IPS-NIHi7 (cell line): Measurements from ENCODE around the gene ACTR1A.
"Not testable (repeated sequence)": the region's sequence is repeated elsewhere in the genome, so short reads cannot be mapped to it uniquely, and the experiment has no call there.

Experiments used
- DNase-seq: peaks from one replicate; pipeline ENCODE4 v3.0.0; 2012; ENCODE audit warnings: mixed read lengths; ENCODE audit errors: extremely low spot score

Gene ACTR1A

GRCh38 chr10:102454662-102455487 is 47.6 kb downstream of the ACTR1A start:
- DNase-seq: not testable (repeated sequence)

GRCh38 chr10:102453502-102453901 is 49.0 kb downstream of the ACTR1A start:
- DNase-seq: no peak

- DNase-seq: no peak
Observed at GRCh38 chr10:102452672-102453340, 49.7 kb downstream of the ACTR1A start.

GRCh38 chr10:102451105-102451969 is 51.2 kb downstream of the ACTR1A start, which contains the start of gene C10orf95:
C10orf95 (minus strand) TSS chr10:102451543; CDS start chr10:102451093, 450 bp downstream.
- no peak for DNase-seq

GRCh38 chr10:102450374-102451104 is 52.0 kb downstream of the ACTR1A start:
- peak; percentile 65 for DNase-seq

GRCh38 chr10:102450124-102450373 is 52.5 kb downstream of the ACTR1A start:
- no peak for DNase-seq

- DNase-seq: peak; percentile 41
Observed at GRCh38 chr10:102449321-102450123, 53.0 kb downstream of the ACTR1A start.

GRCh38 chr10:102444851-102445250 is 57.7 kb downstream of the ACTR1A start:
- no peak for DNase-seq

- DNase-seq: no peak
Observed at GRCh38 chr10:102438374-102438773, 64.1 kb downstream of the ACTR1A start.

- no peak for DNase-seq
Observed at GRCh38 chr10:102437515-102437914, 65.0 kb downstream of the ACTR1A start.

- no peak for DNase-seq
Observed at GRCh38 chr10:102436312-102436711, 66.2 kb downstream of the ACTR1A start.

GRCh38 chr10:102435529-102436233 is 66.8 kb downstream of the ACTR1A start:
- DNase-seq: peak; percentile 66

GRCh38 chr10:102435133-102435497 is 67.4 kb downstream of the ACTR1A start:
- no peak for DNase-seq

- no peak for DNase-seq
Observed at GRCh38 chr10:102434394-102435132, 67.9 kb downstream of the ACTR1A start.

- no peak for DNase-seq
Observed at GRCh38 chr10:102433619-102434046, 68.9 kb downstream of the ACTR1A start.

- DNase-seq: peak; percentile 87
Observed at GRCh38 chr10:102432162-102432950, 70.2 kb downstream of the ACTR1A start, which contains the start of gene CUEDC2. CUEDC2 (minus strand) TSS chr10:102432574; CDS start chr10:102425188, 7,386 bp downstream.

GRCh38 chr10:102431452-102432124 is 70.9 kb downstream of the ACTR1A start:
- DNase-seq: no peak

GRCh38 chr10:102429468-102429867 is 73.0 kb downstream of the ACTR1A start:
- no peak for DNase-seq
